B cell (primary cell): Measurements from ENCODE around the gene EMILIN3. TPM values are rescaled to one million over a fixed set of nuclear protein-coding genes. Genes with fewer than 3 reads are reported as not detected.

ENCODE experiments used
- ATAC-seq: fragments of 200-7000 bp; cut with Tn5 transposase; one replicate; pipeline ENCODE4 v1.10.0; 2021; ENCODE audit warnings: low read depth, mild to moderate bottlenecking, moderate number of reproducible peaks, moderate library complexity
- CTCF ChIA-PET: fragments of 350-600 bp; sonication (Branson Sonifier 250); formaldehyde crosslinking; loops from one replicate; lab custom pipeline; 2021; ENCODE audit warnings: antibody characterized with exemption, inconsistent platforms; lab: Charles Lee
- POLR2A ChIA-PET: fragments of 350-600 bp; sonication (Branson Sonifier 250); formaldehyde crosslinking; loops from one replicate; lab custom pipeline; 2021; ENCODE audit warnings: antibody characterized with exemption; lab: Charles Lee
- DNase-seq: peaks from one replicate; pipeline ENCODE4 v3.0.0; 2013
- H2AFZ ChIP-seq: 2 replicates; pipeline ENCODE4 v1.6.1; 2012; ENCODE audit warnings: mild to moderate bottlenecking, low read depth, low read length; ENCODE audit not compliant: insufficient read depth, poor library complexity, severe bottlenecking
- H3K27ac ChIP-seq, 2 donors: 1 replicate in 1 of 2; 2 replicates in 1 of 2; pipeline ENCODE4 v1.5.1; 2012 to 2013; ENCODE audit warnings: low read length in 2 of 2, mild to moderate bottlenecking in 2 of 2, moderate library complexity in 1 of 2
- H3K27me3 ChIP-seq, 4 experiments: fragments of 200-600 bp in 1 of 4; sonication (generic) in 1 of 4; replicated peaks in 1 of 4; 1 replicate in 2 of 4; 2 replicates in 2 of 4; pipeline versions ENCODE4 v1.6.1 to v1.7.0; 2013 to 2016; ENCODE audit warnings: low read length in 3 of 4, mild to moderate bottlenecking in 2 of 4, mixed read lengths in 1 of 4, moderate library complexity in 1 of 4; ENCODE audit not compliant: insufficient read depth in 4 of 4, control insufficient read depth in 3 of 4; ENCODE audit errors: control extremely low read depth in 1 of 4
- H3K36me3 ChIP-seq, 2 experiments: replicated peaks in 1 of 2; 1 replicate in 1 of 2; 2 replicates in 1 of 2; pipeline versions ENCODE4 v1.6.1 to v1.7.1; 2013; ENCODE audit warnings: low read length in 1 of 2; ENCODE audit not compliant: insufficient read depth in 2 of 2, control insufficient read depth in 1 of 2; ENCODE audit errors: control extremely low read depth in 1 of 2, extremely low read depth in 1 of 2
- H3K4me1 ChIP-seq, 2 donors: fragments of 200-600 bp in 1 of 2; sonication (generic) in 1 of 2; 1 replicate in 1 of 2; 2 replicates in 1 of 2; pipeline versions ENCODE4 v1.5.1 to v1.6.1; 2013 to 2017; ENCODE audit warnings: low read length in 2 of 2; ENCODE audit not compliant: control insufficient read depth in 2 of 2, insufficient read depth in 2 of 2
- H3K4me2 ChIP-seq: replicated peaks from 2 replicates; pipeline ENCODE3; 2012; ENCODE audit warnings: mild to moderate bottlenecking, low read depth, low read length; ENCODE audit not compliant: poor library complexity, severe bottlenecking
- H3K4me3 ChIP-seq, 5 experiments: fragments of 200-600 bp in 1 of 5; sonication (generic) in 1 of 5; 1 replicate in 3 of 5; 2 replicates in 2 of 5; pipeline versions ENCODE4 v1.5.1 to v1.7.0; 2011 to 2016; ENCODE audit warnings: low read length in 4 of 5, mild to moderate bottlenecking in 4 of 5, low read depth in 2 of 5, control low read depth in 1 of 5, moderate library complexity in 1 of 5; ENCODE audit not compliant: insufficient read depth in 1 of 5; ENCODE audit errors: control extremely low read depth in 1 of 5, extremely low read depth in 1 of 5
- H3K79me2 ChIP-seq: fragments of 200-600 bp; sonication (generic); one replicate; pipeline ENCODE4 v1.6.0; 2016; ENCODE audit warnings: low read length; ENCODE audit not compliant: control insufficient read depth, insufficient read depth
- H3K9ac ChIP-seq: fragments of 200-600 bp; sonication (generic); 2 replicates; pipeline ENCODE4 v1.6.1; 2017; ENCODE audit warnings: mild to moderate bottlenecking, low read length, moderate library complexity
- H3K9me3 ChIP-seq, 3 donors: one replicate each; pipeline versions ENCODE4 v1.6.1 to v1.7.1; 2013; ENCODE audit warnings: low read length in 2 of 3; ENCODE audit not compliant: control insufficient read depth in 2 of 3, insufficient read depth in 1 of 3; ENCODE audit errors: control extremely low read depth in 1 of 3
- H4K20me1 ChIP-seq: 2 replicates; pipeline ENCODE4 v1.6.0; 2012; ENCODE audit warnings: mild to moderate bottlenecking, low read length; ENCODE audit not compliant: insufficient read depth, control insufficient read depth, poor library complexity, severe bottlenecking
- H3K27ac Mint-ChIP-seq: one replicate; pipeline ENCODE4 v1.8.0; 2021; ENCODE audit warnings: mixed read lengths
- H3K27me3 Mint-ChIP-seq: one replicate; pipeline ENCODE4 v1.8.0; 2021; ENCODE audit warnings: mixed read lengths
- H3K4me1 Mint-ChIP-seq: one replicate; pipeline ENCODE4 v1.8.0; 2021; ENCODE audit warnings: mixed read lengths
- H3K4me3 Mint-ChIP-seq: one replicate; pipeline ENCODE4 v1.8.0; 2021; ENCODE audit warnings: mixed read lengths
- H3K9me3 Mint-ChIP-seq: one replicate; pipeline ENCODE4 v1.8.0; 2022; ENCODE audit warnings: mixed read lengths; ENCODE audit not compliant: insufficient read depth
- EZH2 ChIP-seq: IDR thresholded peaks from 2 replicates; pipeline ENCODE4 v1.6.1; 2012; ENCODE audit warnings: borderline replicate concordance, low read depth, mild to moderate bottlenecking, moderate library complexity, low read length; ENCODE audit not compliant: insufficient read depth, poor library complexity, severe bottlenecking
- WGBS: methylation state at CpG from one replicate; pipeline ENCODE4 v1.1.5; 2013; ENCODE audit warnings: missing lambda C conversion rate; ENCODE audit not compliant: insufficient coverage; 5-methylcytosine and 5-hydroxymethylcytosine counted together
- intact Hi-C: fragments of 100-400 bp; cut with micrococcal nuclease; formaldehyde crosslinking; loops from one replicate; pipeline ENCODE4 v1.10.0; 2022
- polyA plus RNA-seq: library from polyadenylated mRNA; depleted of rRNA; stranded (reverse); fragments of >200 nt; gene quantifications from 2 replicates; pipeline ENCODE4 v1.2.3, GENCODE V29; 2012
- total RNA-seq, 2 donors: library from RNA; stranded (reverse); fragments of 120-200 nt in 1 of 2; gene quantifications; 1 replicate in 1 of 2; 2 replicates in 1 of 2; pipeline versions ENCODE4 v1.2.3 to v1.2.4, GENCODE V29; 2013 to 2022
- TF ChIP-seq, protein P1 (sequence below): fragments of 200-600 bp; IDR thresholded peaks from one replicate; pipeline ENCODE4 v1.8.0; 2022; ENCODE audit warnings: antibody characterized with exemption, mild to moderate bottlenecking

EMILIN3 gene
- total and polyA plus RNA-seq, 2 donors (not counting 1 experiment from before 2014, with no cell fraction given): not detected

- no peaks in the 10 kb centered on the region for H3K9me3 Mint-ChIP-seq
- peak overlapping the region; percentile 21 for H3K27ac Mint-ChIP-seq
Observed at GRCh38 chr20:41329435-41330342, 36.9 kb downstream of the EMILIN3 start.

More at GRCh38 chr20:41329435-41330342, 36.9 kb downstream of the EMILIN3 start:
- H3K4me3 Mint-ChIP-seq: peak overlapping the region; percentile 39
- Histone ChIP-seq H3K9ac (peak overlapping the region; percentile 16), H3K4me1 (peaks cover 12 to 13% of the 10 kb centered on the region in 2 donors), H3K79me2 (no peaks in the 10 kb centered on the region), H3K27me3 (peaks cover 0 to 5% (median 0%) of the 10 kb centered on the region in 4 experiments), H3K9me3 (no peaks in the 10 kb centered on the region), H3K4me3 (peak overlapping the region in 1 of 5 experiments; percentile 10), H3K4me2 (peak overlapping the region; percentile 63), H3K36me3 (no peaks in the 10 kb centered on the region), H4K20me1 (no peaks in the 10 kb centered on the region), H3K27ac (no peak overlapping the region), H2AFZ (peak overlapping the region; percentile 70)
- DNase-seq (peak; percentile 55), ATAC-seq (peak; percentile 97)
- ChIA-PET CTCF (interaction anchor here (0.8 to 3.0 kb wide), 7 partner anchors 10 to 338 kb away, joined by 3 to 21 read pairs (median 6); partner anchors contain the start of gene LPIN3), POLR2A (interaction anchor here (0.8 kb wide), 1 partner anchor 10 kb away, joined by 4 read pairs; no protein-coding TSS in a partner anchor)
- intact Hi-C loops: no loop called here
- 15% methylated on average over 4 of the region's 14 CpGs for WGBS
- TF ChIP-seq, protein P1, sequence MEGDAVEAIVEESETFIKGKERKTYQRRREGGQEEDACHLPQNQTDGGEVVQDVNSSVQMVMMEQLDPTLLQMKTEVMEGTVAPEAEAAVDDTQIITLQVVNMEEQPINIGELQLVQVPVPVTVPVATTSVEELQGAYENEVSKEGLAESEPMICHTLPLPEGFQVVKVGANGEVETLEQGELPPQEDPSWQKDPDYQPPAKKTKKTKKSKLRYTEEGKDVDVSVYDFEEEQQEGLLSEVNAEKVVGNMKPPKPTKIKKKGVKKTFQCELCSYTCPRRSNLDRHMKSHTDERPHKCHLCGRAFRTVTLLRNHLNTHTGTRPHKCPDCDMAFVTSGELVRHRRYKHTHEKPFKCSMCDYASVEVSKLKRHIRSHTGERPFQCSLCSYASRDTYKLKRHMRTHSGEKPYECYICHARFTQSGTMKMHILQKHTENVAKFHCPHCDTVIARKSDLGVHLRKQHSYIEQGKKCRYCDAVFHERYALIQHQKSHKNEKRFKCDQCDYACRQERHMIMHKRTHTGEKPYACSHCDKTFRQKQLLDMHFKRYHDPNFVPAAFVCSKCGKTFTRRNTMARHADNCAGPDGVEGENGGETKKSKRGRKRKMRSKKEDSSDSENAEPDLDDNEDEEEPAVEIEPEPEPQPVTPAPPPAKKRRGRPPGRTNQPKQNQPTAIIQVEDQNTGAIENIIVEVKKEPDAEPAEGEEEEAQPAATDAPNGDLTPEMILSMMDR: no peak
- TF ChIP-seq EZH2: no peak
- H3K27me3 Mint-ChIP-seq: peaks cover 4% of the 10 kb centered on the region
- H3K4me1 Mint-ChIP-seq: peaks cover 13% of the 10 kb centered on the region
